Muscle of back (tissue), 11 donors: ENCODE results near the gene ASTN2. TPM values are rescaled to one million over a fixed set of nuclear protein-coding genes. Genes with fewer than 3 reads are reported as not detected.
A peak's percentile ranks its signal among the peaks of the same experiment; 100 is the strongest.

Experiments
- DNase-seq, 3 donors: peaks; one replicate each; pipeline versions ENCODE4 v3.0.0 to v3.0.0-alpha.2; 2013
- polyA plus RNA-seq, 10 donors: library from polyadenylated mRNA; unstranded; fragments of 120-200 nt; gene quantifications; one replicate each; pipeline ENCODE4 v1.2.1, GENCODE V29; 2013; ENCODE audit not compliant: insufficient read length in 10 of 10

Gene ASTN2
- polyA plus RNA-seq, 10 donors = 5.0 to 15.1 (median 6.6) TPM

- peak in 1 of 3 donors; percentile 70 for DNase-seq
Measured at GRCh38 chr9:117415358-117415914, 579 bp upstream of the ASTN2 start.

GRCh38 chr9:117414220-117414905, 494 bp downstream of the ASTN2 start:
- peak in 1 of 3 donors; percentile 52 for DNase-seq

DNA sequence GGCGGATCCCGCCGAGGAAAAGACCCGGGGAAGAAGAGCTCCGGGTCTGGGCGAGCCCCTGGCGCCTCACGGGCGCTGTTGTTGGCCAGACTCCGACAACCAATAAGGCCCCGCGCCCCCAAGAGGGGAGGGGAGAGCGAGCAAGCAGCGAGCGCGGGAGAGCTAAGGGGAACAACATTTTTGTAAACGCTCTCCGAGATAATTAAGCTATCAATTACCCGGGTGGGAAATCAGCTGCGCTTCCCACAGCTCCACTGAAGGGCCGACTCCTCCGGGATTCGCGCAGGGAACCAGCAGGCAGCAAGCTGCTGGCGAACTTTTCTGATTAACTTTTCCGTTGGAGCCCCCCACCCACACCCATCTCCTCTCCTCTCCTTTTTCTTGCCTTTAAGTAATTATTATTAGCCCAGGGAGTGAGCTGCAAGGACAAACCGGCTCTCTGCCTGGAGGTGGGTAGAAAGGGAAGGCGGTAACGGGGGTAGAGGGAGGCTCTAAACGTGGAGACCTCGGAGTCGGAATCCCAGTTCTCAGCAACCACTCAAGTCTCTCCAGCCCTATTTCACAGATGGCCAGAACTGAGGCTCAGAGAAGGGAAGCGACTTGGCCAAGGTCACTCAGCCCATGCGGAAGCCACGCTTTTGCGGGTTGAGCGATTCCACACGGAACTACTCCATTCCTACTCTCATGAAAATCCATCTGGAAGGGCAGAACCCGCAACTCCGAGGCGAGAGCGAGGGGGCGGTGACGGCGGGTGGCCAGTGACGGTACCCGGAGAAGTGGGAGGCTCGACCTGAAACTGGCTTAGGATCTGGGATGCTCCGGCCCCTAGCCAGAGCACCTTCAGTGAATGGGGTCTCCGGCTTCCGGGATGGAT, 1.3 kb downstream of the ASTN2 start:
- DNase-seq = peak in 1 of 3 donors; percentile 40

DNA sequence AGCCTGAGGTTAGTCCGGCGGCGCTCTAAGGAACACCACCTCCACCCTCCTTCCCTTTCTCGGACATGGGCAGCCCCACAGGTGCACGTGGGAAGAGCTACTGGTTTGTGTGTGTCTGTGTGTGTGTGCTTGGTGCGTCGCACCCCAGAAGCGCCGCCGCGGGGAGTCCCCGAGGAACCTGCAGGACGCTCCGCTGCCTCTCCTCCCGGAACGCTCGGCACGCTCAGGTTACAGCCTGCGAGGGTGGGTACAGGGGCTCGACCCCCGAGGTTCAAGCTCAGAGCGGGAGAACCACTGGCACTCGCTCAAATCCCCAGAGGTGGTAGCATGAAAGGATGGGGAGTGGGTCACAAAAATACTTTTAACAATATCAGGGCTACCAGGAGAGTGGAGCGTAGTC, 2.0 kb downstream of the ASTN2 start:
- DNase-seq = no peak

DNA sequence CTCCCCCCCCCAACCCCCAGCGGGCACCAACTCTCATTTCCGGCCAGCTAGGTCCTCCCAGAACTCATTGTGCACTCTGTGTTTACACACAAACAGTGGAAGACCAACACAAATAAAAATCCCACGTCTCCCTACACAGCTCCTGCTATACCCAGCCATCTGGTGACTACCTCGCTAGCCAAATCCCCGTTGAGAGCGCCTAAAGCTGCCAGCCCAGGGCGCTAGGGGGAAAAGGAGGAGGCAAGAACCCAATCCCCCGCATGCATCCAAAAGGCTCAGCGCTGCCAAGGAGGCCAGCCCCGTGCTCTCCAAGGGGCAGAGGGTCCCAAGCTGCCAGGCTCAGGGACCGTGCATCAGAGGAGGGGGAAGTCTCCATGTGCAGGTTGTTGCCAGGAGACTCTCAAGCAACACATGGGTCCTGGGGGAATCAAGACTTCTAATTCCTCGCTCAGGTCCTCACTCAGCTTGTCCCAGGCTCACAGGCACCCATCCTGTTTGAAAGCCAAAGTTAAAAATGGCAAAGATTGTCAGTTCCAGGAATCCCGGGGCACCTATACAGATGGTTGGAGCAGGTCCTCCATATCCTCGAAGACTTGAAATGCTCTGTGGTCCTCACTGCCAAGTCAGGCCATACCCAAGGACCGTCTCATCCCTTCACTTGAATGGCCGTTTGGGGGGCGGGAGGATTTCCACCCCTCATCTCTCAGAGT, 2.7 kb downstream of the ASTN2 start:
- DNase-seq = peak in 1 of 3 donors; percentile 5

GRCh38 chr9:117411547-117411946, 3.3 kb downstream of the ASTN2 start:
- peak in 1 of 3 donors; percentile 31 for DNase-seq

- no peak for DNase-seq
Measured at GRCh38 chr9:117409321-117409720, 5.5 kb downstream of the ASTN2 start.

DNA sequence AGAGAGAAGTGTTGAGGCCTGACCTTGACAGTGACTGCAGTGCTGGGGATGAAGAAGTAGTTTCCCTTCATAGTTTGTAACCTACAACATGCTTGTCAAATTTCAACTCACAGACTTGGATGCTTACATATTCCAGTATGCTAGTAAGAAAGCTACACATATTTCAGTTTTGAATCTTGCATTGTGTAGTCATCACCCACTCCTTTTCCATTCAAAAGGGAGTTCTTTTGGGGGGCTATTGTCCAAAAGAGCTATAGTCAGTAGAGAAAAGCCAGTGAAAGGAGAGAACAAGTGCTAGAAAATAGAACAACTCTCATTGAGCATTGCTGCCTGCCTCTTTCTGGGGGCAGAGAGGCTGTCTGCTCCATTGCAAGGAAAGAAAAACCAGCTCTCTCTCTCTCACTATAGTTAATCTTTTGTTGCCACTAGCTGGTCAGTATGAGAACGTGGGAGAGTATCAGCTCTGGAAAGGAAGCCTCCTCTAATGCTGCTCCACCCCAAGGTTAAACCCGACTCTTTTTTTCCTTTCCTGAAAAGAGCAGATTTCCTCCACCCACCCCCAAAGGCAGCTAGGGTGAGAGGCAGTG, 7.3 kb downstream of the ASTN2 start:
- no peak for DNase-seq

- no peak for DNase-seq
Measured at GRCh38 chr9:117405950-117406705, 8.7 kb downstream of the ASTN2 start.

DNA sequence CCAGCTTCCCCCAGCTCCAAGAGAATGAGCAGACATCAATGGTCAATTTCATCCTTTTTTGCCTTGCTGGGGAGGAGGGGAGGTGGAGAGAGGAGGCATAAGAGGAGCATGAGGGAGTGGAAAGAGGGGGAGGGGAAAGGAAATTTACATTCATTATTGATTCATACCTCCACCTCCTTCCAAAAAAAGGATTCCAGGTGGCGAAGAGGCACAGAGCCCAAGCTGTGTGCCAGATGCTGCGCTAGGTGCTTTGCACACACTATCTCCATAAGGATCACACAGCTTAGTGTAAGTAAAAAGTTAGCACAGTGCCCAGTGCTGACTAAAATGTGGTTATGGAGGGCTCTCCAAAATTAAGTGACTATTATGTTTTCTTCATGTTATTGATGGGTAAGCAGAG, 11.0 kb downstream of the ASTN2 start:
- DNase-seq = no peak

GRCh38 chr9:117403403-117403811, 11.4 kb downstream of the ASTN2 start:
- peak in 1 of 3 donors; percentile 29 for DNase-seq

- DNase-seq = no peak
Measured at GRCh38 chr9:117400171-117400570, 14.7 kb downstream of the ASTN2 start.

DNA sequence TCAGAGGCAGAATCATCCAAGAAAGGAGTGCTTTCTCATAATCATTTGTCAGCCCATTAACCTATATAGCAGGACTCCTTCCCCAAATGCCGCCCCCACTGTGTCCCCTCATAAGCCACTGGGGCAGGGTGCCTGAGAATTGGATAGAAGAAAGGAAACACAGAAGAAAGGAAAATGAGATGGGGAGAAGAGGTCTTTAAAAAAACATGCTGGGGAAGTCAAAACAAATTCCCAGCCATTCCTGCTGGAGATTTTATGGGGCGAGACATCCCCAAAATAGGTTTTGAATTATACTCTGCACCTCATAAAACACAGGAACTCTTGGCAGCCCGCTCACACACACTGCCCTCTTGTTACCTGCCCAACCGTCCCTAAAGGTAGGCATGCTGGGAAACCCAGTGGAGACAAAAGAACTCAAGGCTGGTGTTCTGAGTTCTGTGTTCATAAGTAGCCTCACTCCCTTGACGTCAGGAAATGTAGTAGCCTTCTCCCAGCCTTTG, 19.7 kb downstream of the ASTN2 start:
- DNase-seq = no peak

DNA sequence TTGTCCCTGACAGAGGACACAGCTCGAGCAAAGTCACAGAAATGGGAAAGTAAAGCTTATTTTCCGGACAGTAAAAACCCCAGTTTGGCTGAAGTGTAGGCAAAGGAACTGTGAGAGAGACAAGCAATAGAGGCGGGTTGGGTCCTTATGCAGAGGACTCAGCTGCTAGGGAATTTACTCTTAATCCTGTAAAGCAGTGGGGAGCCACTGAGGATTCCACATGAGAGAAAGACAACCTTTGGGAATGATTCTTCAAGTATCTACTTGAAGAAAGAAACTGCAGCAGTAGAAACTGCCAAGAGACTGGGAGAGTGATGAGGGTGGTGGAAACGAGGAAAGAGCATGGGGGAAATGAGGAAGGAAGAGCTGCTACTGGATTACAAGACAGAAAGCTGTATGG, 20.2 kb downstream of the ASTN2 start:
- DNase-seq = no peak

- DNase-seq = no peak
Measured at GRCh38 chr9:117392992-117393391, 21.9 kb downstream of the ASTN2 start.

DNA sequence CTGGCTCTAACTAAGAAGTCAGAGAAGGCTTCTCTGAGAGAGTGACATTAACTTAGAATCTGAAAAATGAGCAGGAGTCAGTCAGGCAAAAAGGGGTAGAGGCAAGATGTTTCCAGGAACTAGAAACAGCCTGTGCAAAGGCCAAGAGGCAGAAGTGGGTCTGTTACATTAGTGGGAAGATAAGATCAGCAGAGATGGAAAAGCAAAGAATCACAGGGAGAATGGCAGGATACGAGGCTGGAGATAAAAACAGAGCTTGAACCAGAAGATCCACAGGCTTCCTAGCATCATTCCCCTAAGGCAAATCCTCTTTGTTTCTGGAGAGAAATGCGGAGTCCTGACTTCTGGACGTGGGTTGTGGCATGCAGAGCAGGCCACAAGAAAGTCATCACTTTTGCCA, 27.4 kb downstream of the ASTN2 start:
- DNase-seq = no peak

- DNase-seq = no peak
Measured at GRCh38 chr9:117379341-117379740, 35.5 kb downstream of the ASTN2 start.

DNA sequence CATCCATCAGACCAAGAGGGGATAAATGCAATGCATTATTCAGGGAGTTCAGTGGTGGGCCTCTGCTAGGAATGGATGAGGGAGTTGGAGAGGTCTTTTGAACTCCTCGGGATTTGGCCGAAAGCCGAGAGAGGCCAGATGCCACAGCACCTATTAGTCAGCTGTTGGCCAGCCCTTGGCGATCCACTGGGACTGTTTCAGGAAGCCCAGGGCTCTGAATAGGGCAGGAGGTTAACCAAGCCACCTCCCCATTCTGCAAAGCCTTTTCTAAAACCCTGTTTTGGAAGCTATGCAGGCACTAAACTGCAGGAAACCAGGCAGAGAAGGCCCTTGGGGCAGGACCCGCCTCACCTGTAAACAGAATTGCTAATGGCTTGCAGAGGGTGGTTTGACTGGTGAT, 37.8 kb downstream of the ASTN2 start:
- DNase-seq = no peak

- DNase-seq = no peak
Measured at GRCh38 chr9:117375956-117376355, 38.9 kb downstream of the ASTN2 start.

DNA sequence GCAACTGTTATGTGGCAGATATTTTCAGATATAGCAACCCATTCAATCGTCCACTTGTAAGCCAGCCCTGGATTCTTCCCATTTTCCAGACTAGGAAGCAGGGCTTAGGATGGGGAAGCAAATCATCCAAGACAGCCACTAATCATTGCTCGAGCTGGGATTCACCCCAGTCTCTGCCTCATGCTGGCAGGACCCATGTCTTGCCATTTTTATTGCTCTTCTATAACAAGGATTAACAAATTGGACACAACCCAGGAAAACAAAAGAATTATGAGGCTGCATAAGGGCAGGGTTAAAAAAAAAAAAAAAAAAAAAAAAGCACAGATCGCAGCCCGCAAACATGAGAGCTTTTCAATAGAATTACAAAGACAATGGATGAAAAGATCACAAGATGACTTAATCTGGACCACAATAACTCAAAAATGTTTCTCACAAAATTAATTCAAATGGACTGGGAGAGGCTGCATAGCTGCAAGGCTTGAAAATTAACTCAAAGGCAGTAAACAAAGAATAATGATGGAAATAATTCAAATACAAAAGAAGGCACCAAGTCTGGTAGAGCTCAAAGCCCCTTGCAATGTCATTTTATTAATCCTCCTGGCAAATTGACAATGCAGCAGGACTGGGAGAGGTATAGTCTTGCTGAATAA, 40.7 kb downstream of the ASTN2 start:
- DNase-seq = no peak
